Parathyroid adenoma (tissue), 2 donors: Measurements from ENCODE around the gene FABP2.

Experiments used
- H2AFZ ChIP-seq: fragments of 300-600 bp; sonication (generic); one replicate; pipeline ENCODE4 v1.7.0; 2017; ENCODE audit warnings: antibody characterized with exemption, mild to moderate bottlenecking
- H3K27ac ChIP-seq: fragments of 300-600 bp; sonication (generic); one replicate; pipeline ENCODE4 v1.7.0; 2017
- H3K27me3 ChIP-seq: fragments of 300-600 bp; sonication (generic); one replicate; pipeline ENCODE4 v1.7.0; 2017; ENCODE audit warnings: low read length; ENCODE audit not compliant: control insufficient read depth, insufficient read depth
- H3K36me3 ChIP-seq: fragments of 300-600 bp; sonication (generic); one replicate; pipeline ENCODE4 v1.7.0; 2017; ENCODE audit warnings: low read length; ENCODE audit not compliant: control insufficient read depth, insufficient read depth
- H3K4me1 ChIP-seq: fragments of 300-600 bp; sonication (generic); one replicate; pipeline ENCODE4 v1.7.0; 2017; ENCODE audit warnings: control low read depth
- H3K4me2 ChIP-seq: fragments of 300-600 bp; sonication (generic); one replicate; pipeline ENCODE4 v1.7.0; 2017; ENCODE audit warnings: low read length
- H3K4me3 ChIP-seq: fragments of 300-600 bp; sonication (generic); one replicate; pipeline ENCODE4 v1.7.0; 2017; ENCODE audit warnings: low read depth, low read length
- H3K79me2 ChIP-seq: fragments of 300-600 bp; sonication (generic); one replicate; pipeline ENCODE4 v1.7.0; 2017; ENCODE audit warnings: control low read depth
- H3K9ac ChIP-seq: fragments of 300-600 bp; sonication (generic); one replicate; pipeline ENCODE4 v1.7.0; 2017; ENCODE audit warnings: mild to moderate bottlenecking
- H3K9me3 ChIP-seq: fragments of 300-600 bp; sonication (generic); one replicate; pipeline ENCODE4 v1.7.0; 2017; ENCODE audit warnings: low read length; ENCODE audit not compliant: control insufficient read depth
- TF ChIP-seq, protein P1 (sequence below): fragments of 300-600 bp; sonication (generic); IDR thresholded peaks from one replicate; pipeline ENCODE4 v1.7.0; 2017; ENCODE audit warnings: antibody characterized with exemption, mild to moderate bottlenecking
- donor health status: primary hyperparathyroidism.

The FABP2 gene

GRCh38 chr4:119302073-119302832, 19.7 kb downstream of the FABP2 start:
- Histone ChIP-seq H2AFZ (no peak overlapping the region), H3K9ac (no peak overlapping the region), H3K9me3 (no peaks in the 10 kb centered on the region), H3K4me3 (no peak overlapping the region), H3K79me2 (no peaks in the 10 kb centered on the region), H3K27ac (no peak overlapping the region), H3K4me2 (no peak overlapping the region), H3K27me3 (no peaks in the 10 kb centered on the region), H3K36me3 (no peaks in the 10 kb centered on the region), H3K4me1 (peaks cover 4% of the 10 kb centered on the region)
- TF ChIP-seq, protein P1, sequence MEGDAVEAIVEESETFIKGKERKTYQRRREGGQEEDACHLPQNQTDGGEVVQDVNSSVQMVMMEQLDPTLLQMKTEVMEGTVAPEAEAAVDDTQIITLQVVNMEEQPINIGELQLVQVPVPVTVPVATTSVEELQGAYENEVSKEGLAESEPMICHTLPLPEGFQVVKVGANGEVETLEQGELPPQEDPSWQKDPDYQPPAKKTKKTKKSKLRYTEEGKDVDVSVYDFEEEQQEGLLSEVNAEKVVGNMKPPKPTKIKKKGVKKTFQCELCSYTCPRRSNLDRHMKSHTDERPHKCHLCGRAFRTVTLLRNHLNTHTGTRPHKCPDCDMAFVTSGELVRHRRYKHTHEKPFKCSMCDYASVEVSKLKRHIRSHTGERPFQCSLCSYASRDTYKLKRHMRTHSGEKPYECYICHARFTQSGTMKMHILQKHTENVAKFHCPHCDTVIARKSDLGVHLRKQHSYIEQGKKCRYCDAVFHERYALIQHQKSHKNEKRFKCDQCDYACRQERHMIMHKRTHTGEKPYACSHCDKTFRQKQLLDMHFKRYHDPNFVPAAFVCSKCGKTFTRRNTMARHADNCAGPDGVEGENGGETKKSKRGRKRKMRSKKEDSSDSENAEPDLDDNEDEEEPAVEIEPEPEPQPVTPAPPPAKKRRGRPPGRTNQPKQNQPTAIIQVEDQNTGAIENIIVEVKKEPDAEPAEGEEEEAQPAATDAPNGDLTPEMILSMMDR, result no peak

- peaks cover 4% of the 10 kb centered on the region for H3K4me1 ChIP-seq
- H3K4me2 ChIP-seq, result peak overlapping the region; percentile 82
- no peaks in the 10 kb centered on the region for H3K79me2 ChIP-seq
- H3K9me3 ChIP-seq, result no peaks in the 10 kb centered on the region
- peak overlapping the region; percentile 97 for H2AFZ ChIP-seq
- TF ChIP-seq, protein P1, result no peak
- peak overlapping the region; percentile 17 for H3K9ac ChIP-seq
- H3K36me3 ChIP-seq, result no peaks in the 10 kb centered on the region
- no peaks in the 10 kb centered on the region for H3K27me3 ChIP-seq
- H3K27ac ChIP-seq, result peak overlapping the region; percentile 94
- peak overlapping the region; percentile 89 for H3K4me3 ChIP-seq
Observed at GRCh38 chr4:119300101-119300978, 21.6 kb downstream of the FABP2 start.

DNA sequence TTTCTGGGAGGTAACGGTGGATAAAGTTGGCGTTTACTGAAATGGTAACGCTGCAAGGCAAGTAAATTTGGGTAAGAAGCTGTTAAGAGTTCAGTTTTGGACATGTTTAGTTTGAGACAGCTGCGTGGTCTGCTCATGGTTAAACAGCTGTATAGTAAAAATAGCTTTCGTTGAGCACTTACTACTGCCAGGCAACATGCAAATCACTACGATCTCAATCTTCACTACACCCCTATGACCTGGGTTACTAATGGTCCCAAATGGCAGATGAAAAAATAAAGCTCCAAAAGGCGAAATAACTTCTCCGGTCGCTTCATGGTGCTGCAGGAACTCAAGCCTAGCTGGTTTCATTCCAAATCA, 22.2 kb downstream of the FABP2 start:
- H3K27ac ChIP-seq, result peak overlapping the region; percentile 94
- peaks cover 4% of the 10 kb centered on the region for H3K4me1 ChIP-seq
- no peaks in the 10 kb centered on the region for H3K79me2 ChIP-seq
- peak overlapping the region; percentile 97 for H2AFZ ChIP-seq
- peak overlapping the region; percentile 17 for H3K9ac ChIP-seq
- H3K36me3 ChIP-seq, result no peaks in the 10 kb centered on the region
- TF ChIP-seq, protein P1, result no peak
- H3K4me3 ChIP-seq, result peak overlapping the region; percentile 89
- no peaks in the 10 kb centered on the region for H3K9me3 ChIP-seq
- peak overlapping the region; percentile 82 for H3K4me2 ChIP-seq
- H3K27me3 ChIP-seq, result no peaks in the 10 kb centered on the region

DNA sequence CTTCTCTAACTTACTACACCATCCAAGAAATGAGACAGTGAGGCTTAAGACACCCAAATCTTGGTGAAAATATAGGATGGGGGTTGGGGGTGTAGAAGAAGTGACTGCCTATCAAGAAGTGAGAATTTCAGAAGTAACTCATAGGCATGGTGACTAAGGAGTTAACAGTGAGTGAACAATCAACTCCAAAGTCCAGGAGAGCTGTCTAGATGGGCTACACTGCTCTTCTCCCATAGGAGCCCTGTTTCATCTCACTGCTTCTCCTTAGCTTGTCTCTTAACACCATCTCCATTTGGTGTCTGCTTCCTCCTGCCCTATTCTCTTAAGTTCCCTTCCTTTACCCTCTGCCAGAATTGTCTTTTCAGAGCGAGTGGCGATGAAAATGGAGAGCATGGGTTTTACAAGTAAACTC, 22.7 kb downstream of the FABP2 start:
- Histone ChIP-seq H3K9ac (no peak overlapping the region), H2AFZ (peak overlapping the region; percentile 97), H3K27me3 (no peaks in the 10 kb centered on the region), H3K4me2 (peak overlapping the region; percentile 82), H3K27ac (peak overlapping the region; percentile 94), H3K9me3 (no peaks in the 10 kb centered on the region), H3K4me3 (peak overlapping the region; percentile 89), H3K4me1 (peaks cover 4% of the 10 kb centered on the region), H3K79me2 (no peaks in the 10 kb centered on the region), H3K36me3 (no peaks in the 10 kb centered on the region)
- TF ChIP-seq, protein P1, result no peak
